ENCODE results near the gene RALGPS1. TPM values are rescaled to one million over a fixed set of nuclear protein-coding genes. Genes with fewer than 3 reads are reported as not detected.

Gene RALGPS1
- total and polyA plus RNA-seq, 2 of the 8 experiments (the other 6 are each of a cell fraction or from before 2014, with no cell fraction given): 20.0 to 23.5 TPM

DNA sequence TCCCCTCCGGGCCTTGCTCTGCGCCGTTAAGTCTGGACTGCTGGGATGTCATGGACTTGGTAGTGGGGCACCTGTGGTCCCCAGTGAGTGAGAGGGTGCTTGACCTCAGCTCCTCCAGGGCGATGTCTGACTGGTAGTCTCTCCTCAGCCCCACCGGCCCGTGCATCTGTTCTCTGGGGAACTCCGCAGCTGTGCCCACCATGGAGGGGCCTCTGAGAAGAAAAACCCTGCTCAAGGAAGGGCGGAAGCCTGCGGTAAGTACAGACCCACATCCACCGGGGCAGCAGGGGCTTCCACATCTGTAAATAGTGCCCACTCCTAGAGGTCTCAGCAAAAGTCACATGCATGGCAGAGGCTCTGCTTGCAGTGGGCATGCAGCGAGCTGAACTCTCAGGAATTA is 297.4 kb downstream of the RALGPS1 start (continued):
- TF ChIP-seq, protein P1, sequence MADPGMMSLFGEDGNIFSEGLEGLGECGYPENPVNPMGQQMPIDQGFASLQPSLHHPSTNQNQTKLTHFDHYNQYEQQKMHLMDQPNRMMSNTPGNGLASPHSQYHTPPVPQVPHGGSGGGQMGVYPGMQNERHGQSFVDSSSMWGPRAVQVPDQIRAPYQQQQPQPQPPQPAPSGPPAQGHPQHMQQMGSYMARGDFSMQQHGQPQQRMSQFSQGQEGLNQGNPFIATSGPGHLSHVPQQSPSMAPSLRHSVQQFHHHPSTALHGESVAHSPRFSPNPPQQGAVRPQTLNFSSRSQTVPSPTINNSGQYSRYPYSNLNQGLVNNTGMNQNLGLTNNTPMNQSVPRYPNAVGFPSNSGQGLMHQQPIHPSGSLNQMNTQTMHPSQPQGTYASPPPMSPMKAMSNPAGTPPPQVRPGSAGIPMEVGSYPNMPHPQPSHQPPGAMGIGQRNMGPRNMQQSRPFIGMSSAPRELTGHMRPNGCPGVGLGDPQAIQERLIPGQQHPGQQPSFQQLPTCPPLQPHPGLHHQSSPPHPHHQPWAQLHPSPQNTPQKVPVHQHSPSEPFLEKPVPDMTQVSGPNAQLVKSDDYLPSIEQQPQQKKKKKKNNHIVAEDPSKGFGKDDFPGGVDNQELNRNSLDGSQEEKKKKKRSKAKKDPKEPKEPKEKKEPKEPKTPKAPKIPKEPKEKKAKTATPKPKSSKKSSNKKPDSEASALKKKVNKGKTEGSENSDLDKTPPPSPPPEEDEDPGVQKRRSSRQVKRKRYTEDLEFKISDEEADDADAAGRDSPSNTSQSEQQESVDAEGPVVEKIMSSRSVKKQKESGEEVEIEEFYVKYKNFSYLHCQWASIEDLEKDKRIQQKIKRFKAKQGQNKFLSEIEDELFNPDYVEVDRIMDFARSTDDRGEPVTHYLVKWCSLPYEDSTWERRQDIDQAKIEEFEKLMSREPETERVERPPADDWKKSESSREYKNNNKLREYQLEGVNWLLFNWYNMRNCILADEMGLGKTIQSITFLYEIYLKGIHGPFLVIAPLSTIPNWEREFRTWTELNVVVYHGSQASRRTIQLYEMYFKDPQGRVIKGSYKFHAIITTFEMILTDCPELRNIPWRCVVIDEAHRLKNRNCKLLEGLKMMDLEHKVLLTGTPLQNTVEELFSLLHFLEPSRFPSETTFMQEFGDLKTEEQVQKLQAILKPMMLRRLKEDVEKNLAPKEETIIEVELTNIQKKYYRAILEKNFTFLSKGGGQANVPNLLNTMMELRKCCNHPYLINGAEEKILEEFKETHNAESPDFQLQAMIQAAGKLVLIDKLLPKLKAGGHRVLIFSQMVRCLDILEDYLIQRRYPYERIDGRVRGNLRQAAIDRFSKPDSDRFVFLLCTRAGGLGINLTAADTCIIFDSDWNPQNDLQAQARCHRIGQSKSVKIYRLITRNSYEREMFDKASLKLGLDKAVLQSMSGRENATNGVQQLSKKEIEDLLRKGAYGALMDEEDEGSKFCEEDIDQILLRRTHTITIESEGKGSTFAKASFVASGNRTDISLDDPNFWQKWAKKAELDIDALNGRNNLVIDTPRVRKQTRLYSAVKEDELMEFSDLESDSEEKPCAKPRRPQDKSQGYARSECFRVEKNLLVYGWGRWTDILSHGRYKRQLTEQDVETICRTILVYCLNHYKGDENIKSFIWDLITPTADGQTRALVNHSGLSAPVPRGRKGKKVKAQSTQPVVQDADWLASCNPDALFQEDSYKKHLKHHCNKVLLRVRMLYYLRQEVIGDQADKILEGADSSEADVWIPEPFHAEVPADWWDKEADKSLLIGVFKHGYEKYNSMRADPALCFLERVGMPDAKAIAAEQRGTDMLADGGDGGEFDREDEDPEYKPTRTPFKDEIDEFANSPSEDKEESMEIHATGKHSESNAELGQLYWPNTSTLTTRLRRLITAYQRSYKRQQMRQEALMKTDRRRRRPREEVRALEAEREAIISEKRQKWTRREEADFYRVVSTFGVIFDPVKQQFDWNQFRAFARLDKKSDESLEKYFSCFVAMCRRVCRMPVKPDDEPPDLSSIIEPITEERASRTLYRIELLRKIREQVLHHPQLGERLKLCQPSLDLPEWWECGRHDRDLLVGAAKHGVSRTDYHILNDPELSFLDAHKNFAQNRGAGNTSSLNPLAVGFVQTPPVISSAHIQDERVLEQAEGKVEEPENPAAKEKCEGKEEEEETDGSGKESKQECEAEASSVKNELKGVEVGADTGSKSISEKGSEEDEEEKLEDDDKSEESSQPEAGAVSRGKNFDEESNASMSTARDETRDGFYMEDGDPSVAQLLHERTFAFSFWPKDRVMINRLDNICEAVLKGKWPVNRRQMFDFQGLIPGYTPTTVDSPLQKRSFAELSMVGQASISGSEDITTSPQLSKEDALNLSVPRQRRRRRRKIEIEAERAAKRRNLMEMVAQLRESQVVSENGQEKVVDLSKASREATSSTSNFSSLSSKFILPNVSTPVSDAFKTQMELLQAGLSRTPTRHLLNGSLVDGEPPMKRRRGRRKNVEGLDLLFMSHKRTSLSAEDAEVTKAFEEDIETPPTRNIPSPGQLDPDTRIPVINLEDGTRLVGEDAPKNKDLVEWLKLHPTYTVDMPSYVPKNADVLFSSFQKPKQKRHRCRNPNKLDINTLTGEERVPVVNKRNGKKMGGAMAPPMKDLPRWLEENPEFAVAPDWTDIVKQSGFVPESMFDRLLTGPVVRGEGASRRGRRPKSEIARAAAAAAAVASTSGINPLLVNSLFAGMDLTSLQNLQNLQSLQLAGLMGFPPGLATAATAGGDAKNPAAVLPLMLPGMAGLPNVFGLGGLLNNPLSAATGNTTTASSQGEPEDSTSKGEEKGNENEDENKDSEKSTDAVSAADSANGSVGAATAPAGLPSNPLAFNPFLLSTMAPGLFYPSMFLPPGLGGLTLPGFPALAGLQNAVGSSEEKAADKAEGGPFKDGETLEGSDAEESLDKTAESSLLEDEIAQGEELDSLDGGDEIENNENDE (IDR thresholded peaks at IDR 0.05; ENCODE audit: insufficient replicate concordance, low read length): no peak
- TF ChIP-seq MAFK (IDR thresholded peaks at IDR 0.05; ENCODE audit: low read depth, low read length) (no peak), BRCA1 (IDR thresholded peaks at IDR 0.05; ENCODE audit: low read depth, low read length) (no peak), POU5F1 (IDR thresholded peaks at IDR 0.05; ENCODE audit: low read depth, low read length) (no peak), BCL11A (IDR thresholded peaks at IDR 0.05; ENCODE audit: low read depth in 2 of 2, low read length in 2 of 2) (no peak), NANOG (IDR thresholded peaks at IDR 0.05; ENCODE audit: insufficient read depth, low read depth, low read length, poor library complexity, severe bottlenecking) (no peak), TCF12 (IDR thresholded peaks at IDR 0.05; ENCODE audit: low read depth, low read length) (no peak), SRF (IDR thresholded peaks at IDR 0.05; ENCODE audit: low read depth, low read length) (no peak), POLR2AphosphoS5 (IDR thresholded peaks at IDR 0.05; ENCODE audit: low read depth, low read length) (no peak), ZNF274 (IDR thresholded peaks at IDR 0.05; ENCODE audit: borderline replicate concordance, extremely low read depth, low read length) (no peak), EP300 (IDR thresholded peaks at IDR 0.05; ENCODE audit: borderline replicate concordance in 1 of 2, low read depth in 2 of 2, low read length in 2 of 2) (no peak)

Data from H1 (cell line).